AG04449 (cell line): ENCODE results near the gene CRHR2.

Experiments
- CTCF ChIA-PET: fragments of 350-600 bp; formaldehyde crosslinking; extraction: SDS; loops from one replicate; lab custom pipeline; 2021; ENCODE audit warnings: antibody characterized with exemption; lab: Yijun Ruan, JAX
- POLR2A ChIA-PET: fragments of 400-600, 350-600 bp; formaldehyde crosslinking; extraction: SDS; loops from one replicate; lab custom pipeline; 2020; ENCODE audit warnings: antibody characterized with exemption, inconsistent platforms; lab: Yijun Ruan, JAX
- DNase-seq: peaks from one replicate; pipeline ENCODE4 v3.0.0-alpha.2; 2010; ENCODE audit warnings: low read depth, low spot score
- H3K4me3 ChIP-seq: 2 replicates; pipeline ENCODE4 v1.5.1; 2011; ENCODE audit warnings: low read depth, mild to moderate bottlenecking, control low read depth, low read length
- CTCF ChIP-seq: IDR thresholded peaks from one replicate; pipeline ENCODE4 v1.5.1; 2011; ENCODE audit warnings: mild to moderate bottlenecking, moderate library complexity, low read length, control low read depth, inconsistent platforms; ENCODE audit not compliant: insufficient read depth; ENCODE audit errors: missing control alignments

Gene CRHR2

GRCh38 chr7:30616318-30616717, 65.9 kb downstream of the CRHR2 start:
- CTCF ChIA-PET, result no interaction called here
- H3K4me3 ChIP-seq, result no peak overlapping the region
- no peak for DNase-seq
- no peak for TF ChIP-seq CTCF
- POLR2A ChIA-PET, result no interaction called here

GRCh38 chr7:30613366-30614325, 68.6 kb downstream of the CRHR2 start:
- POLR2A ChIA-PET, result interaction anchor here (0.6 to 1.3 kb wide), 3 partner anchors 8 to 61 kb away, joined by 3 to 4 read pairs (median 3); no protein-coding TSS in a partner anchor
- no peak overlapping the region for H3K4me3 ChIP-seq
- CTCF ChIA-PET, result interaction anchor here (1.1 to 2.2 kb wide), 5 partner anchors 9 to 126 kb away, joined by 3 to 9 read pairs (median 4); no protein-coding TSS in a partner anchor
- no peak for TF ChIP-seq CTCF
- DNase-seq, result no peak

- POLR2A ChIA-PET, result interaction anchor here (1.3 kb wide), 1 partner anchor 9 kb away, joined by 4 read pairs; no protein-coding TSS in a partner anchor
- H3K4me3 ChIP-seq, result no peak overlapping the region
- peak; percentile 19 for DNase-seq
- CTCF ChIA-PET, result interaction anchor here (1.1 to 2.2 kb wide), 4 partner anchors 12 to 127 kb away, joined by 3 to 6 read pairs (median 4); no protein-coding TSS in a partner anchor
- TF ChIP-seq CTCF, result no peak
Measured at GRCh38 chr7:30612658-30613265, 69.5 kb downstream of the CRHR2 start.

GRCh38 chr7:30605832-30606231, 76.4 kb downstream of the CRHR2 start:
- ChIA-PET CTCF (interaction anchor here (3.0 kb wide), 1 partner anchor 9 kb away, joined by 9 read pairs; no protein-coding TSS in a partner anchor), POLR2A (interaction anchor here (0.6 to 0.7 kb wide), 2 partner anchors 9 to 369 kb away, joined by 3 read pairs; no protein-coding TSS in a partner anchor)
- no peak for DNase-seq
- no peak for TF ChIP-seq CTCF
- no peak overlapping the region for H3K4me3 ChIP-seq

- no peak for TF ChIP-seq CTCF
- ChIA-PET CTCF (interaction anchor here (3.0 kb wide), 1 partner anchor 10 kb away, joined by 9 read pairs; no protein-coding TSS in a partner anchor), POLR2A (interaction anchor here (1.0 kb wide), 1 partner anchor 9 kb away, joined by 3 read pairs; no protein-coding TSS in a partner anchor)
- H3K4me3 ChIP-seq, result no peak overlapping the region
- no peak for DNase-seq
Measured at GRCh38 chr7:30604901-30605300, 77.4 kb downstream of the CRHR2 start.
